ENCODE data around the gene PEX14. TPM values are rescaled to one million over a fixed set of nuclear protein-coding genes. Genes with fewer than 3 reads are reported as not detected.
A peak's percentile ranks its signal among the peaks of the same experiment; 100 is the strongest.
"Not testable (repeated sequence)": the region's sequence is repeated elsewhere in the genome, so short reads cannot be mapped to it uniquely, and the experiment has no call there.

The PEX14 gene
- total RNA-seq, 1 donor, result 17.3 TPM

DNA sequence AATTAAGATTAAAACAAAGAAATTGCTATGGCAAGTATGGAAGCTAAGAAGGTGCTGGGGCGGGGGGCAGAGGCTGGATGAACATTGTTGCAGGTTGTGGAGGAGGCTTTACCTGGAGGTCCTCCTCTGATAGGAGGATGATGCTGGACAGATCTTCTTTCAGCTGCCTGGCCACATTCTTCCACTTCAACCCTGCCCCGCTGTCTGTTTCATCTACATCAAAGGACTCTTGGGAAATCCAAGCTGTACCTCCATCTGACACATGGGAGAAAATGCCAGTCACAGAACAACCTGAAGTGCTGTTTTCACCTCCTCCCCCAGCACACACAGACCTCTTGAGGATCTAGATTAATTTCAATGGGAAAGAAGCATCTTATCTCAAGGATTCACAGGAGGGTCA lies 7.7 kb upstream of the PEX14 start:
- no peak for DNase-seq (ENCODE audit: low read depth)
- TF ChIP-seq, protein P1, sequence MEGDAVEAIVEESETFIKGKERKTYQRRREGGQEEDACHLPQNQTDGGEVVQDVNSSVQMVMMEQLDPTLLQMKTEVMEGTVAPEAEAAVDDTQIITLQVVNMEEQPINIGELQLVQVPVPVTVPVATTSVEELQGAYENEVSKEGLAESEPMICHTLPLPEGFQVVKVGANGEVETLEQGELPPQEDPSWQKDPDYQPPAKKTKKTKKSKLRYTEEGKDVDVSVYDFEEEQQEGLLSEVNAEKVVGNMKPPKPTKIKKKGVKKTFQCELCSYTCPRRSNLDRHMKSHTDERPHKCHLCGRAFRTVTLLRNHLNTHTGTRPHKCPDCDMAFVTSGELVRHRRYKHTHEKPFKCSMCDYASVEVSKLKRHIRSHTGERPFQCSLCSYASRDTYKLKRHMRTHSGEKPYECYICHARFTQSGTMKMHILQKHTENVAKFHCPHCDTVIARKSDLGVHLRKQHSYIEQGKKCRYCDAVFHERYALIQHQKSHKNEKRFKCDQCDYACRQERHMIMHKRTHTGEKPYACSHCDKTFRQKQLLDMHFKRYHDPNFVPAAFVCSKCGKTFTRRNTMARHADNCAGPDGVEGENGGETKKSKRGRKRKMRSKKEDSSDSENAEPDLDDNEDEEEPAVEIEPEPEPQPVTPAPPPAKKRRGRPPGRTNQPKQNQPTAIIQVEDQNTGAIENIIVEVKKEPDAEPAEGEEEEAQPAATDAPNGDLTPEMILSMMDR (IDR thresholded peaks at IDR 0.05; ENCODE audit: insufficient read depth, low read depth, low read length), result no peak
- H3K4me3 ChIP-seq (ENCODE audit: low read depth, low read length), result no peak overlapping the region

DNA sequence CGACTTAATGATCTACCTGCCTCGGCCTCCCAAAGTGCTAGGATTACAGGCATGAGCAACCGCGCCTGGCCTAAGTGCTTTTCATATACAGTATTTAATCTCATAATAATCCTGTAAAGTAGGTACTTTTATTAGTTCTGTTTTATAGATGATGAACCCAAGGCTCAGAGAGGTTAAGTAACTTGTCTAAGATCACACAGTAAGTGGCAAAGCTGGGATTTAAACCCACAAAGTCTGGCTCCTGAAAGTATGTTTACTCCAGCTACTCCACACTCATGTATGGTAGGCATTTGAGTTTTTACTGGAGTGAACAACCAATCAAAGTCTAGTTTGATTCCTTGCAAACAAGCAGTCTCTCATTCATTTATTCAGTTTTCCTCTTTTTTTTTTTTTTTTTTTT lies 4.7 kb upstream of the PEX14 start:
- TF ChIP-seq, protein P1 (IDR thresholded peaks at IDR 0.05; ENCODE audit: insufficient read depth, low read depth, low read length), result no peak
- no peak for DNase-seq (ENCODE audit: low read depth)
- H3K4me3 ChIP-seq (ENCODE audit: low read depth, low read length), result no peak overlapping the region

DNA sequence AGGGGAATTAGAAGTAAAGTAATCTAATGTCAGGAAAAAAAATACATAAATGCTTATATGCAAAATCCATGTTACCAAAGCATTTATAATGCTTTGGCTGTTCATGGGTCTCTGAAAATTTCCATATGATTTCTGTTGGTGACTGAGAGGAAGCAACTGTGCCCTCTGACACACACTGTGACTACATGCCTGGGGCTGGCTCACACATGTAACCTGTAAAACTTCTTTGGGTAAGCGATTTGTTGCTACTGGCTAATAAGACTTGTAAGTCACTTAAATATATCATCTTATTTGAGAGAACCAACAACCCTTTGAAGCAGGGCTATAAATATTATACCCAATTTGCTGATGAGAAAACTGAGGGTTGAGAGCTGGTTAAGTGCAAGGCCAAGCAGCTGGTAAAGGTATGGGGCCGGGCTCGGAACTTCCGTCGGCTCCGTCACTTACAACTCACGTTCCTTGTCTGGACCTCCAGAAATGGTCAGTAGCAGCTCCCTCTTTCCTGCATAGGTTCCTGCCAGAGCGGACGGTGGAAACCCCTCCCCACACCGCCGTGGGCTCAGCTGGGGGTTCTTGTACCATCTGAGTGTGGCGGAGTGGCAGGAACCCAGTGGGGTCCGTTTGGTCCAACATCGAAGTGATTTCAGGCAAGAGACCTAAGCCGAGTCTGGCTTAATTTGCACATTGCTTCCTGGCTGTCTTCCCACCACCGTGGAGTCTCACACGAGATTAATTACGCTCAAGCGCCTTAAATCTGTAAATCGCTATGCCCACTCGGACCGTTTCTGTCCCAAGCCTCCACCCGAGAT lies 3.1 kb upstream of the PEX14 start:
- H3K4me3 ChIP-seq (ENCODE audit: low read depth, low read length), result peak overlapping the region; percentile 90
- TF ChIP-seq, protein P1 (IDR thresholded peaks at IDR 0.05; ENCODE audit: insufficient read depth, low read depth, low read length), result no peak
- peak; percentile 52 for DNase-seq (ENCODE audit: low read depth)

DNA sequence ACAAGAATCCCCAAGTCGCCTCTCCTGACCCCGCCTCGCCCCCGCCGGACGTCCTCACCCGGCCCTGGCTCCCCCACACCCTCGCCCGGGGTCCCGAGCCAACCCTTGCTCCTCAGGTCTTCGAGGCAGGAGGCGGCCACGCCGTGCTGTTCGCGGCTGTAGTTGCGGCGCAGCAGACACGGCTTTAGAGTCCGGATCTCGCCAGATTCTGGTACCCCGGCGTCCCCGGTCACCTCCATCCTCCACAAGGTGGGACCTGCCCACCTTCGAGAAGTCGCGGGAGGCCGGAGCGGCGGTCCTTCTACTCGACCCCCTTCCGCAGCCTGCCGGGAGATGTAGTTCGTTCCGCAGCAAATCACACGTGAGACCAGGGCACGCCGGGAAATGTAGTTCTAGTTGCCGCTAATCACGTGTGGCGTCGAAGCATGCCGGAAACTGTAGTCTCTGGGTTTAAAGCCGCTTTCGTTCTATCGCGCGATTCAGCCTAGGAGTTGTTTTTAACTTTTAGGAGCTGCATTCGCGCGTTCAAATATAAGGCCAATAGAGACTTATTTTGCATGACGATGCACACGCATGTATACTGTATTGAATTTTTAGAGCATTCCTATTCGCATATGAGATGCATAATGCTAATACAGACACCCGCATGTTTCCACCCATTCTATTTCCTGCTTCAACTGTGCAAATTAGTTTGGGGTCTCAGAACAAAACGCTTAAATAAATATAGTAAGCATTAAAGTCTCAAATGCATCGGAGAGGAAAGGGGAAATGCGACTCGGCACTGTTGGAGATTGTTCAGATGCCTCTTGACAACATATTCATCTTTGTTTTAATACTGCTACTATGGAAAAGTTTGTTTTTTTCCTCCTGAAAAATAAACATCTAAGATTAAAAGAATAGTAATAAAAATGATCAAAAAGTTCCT lies 2.3 kb upstream of the PEX14 start, which contains the start of gene DFFA:
Gene DFFA (minus strand): TSS at position 310 of the 925 bp plus-strand sequence. CDS start 71 bp downstream, at position 239.
- peak within 1 kb of the TSS; percentile 90 for H3K4me3 ChIP-seq (ENCODE audit: low read depth, low read length)
- TF ChIP-seq, protein P1 (IDR thresholded peaks at IDR 0.05; ENCODE audit: insufficient read depth, low read depth, low read length), result no peak
- DNase-seq (ENCODE audit: low read depth), result peak; percentile 96

DNA sequence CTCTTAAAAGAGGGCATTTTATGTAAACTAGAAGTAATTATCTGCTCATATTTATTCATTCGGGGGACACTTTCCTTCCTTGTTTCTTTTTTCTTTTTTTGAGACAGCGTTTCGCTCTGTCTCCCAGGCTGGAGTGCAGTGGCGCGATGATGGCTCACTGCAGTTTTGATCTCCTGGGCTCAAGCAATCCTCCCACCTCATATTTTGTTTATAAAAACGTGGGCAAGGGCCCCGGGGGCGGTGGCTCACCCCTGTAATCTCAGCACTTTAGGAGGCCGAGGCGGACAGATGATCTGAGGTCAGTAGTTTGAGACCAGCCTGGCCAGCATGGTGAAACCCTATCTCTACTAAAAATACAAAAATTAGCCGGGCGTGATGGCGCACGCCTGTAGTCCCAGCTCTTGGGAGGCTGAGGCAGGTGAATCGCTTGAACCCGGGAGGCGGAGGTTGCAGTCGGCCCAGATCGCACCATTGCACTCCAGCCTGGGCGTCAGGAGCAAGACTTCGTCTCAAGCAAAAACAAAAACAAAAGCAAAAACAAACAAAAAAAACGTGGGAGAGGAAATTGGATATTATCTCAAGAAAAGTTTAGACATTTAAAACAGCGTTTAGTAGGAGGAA lies 1.5 kb upstream of the PEX14 start:
- no peak for DNase-seq (ENCODE audit: low read depth)
- TF ChIP-seq, protein P1 (IDR thresholded peaks at IDR 0.05; ENCODE audit: insufficient read depth, low read depth, low read length), result no peak
- no peak overlapping the region for H3K4me3 ChIP-seq (ENCODE audit: low read depth, low read length)

DNA sequence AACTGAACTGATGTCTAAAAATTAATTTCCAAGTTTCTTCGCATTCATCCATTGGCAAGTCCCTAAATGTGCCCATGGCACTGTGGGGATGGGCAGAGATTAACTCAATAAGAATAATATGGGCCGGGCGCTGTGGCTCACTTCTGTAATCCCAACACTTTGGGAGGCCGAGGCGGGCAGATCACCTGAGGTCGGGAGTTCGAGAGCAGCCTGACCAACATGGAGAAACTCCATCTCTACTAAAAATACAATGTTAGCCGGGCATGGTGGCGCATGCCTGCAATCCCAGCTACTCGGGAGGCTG lies 489 bp upstream of the PEX14 start:
- not testable (repeated sequence) for DNase-seq (ENCODE audit: low read depth)
- H3K4me3 ChIP-seq (ENCODE audit: low read depth, low read length), result peak overlapping the region; percentile 90

DNA sequence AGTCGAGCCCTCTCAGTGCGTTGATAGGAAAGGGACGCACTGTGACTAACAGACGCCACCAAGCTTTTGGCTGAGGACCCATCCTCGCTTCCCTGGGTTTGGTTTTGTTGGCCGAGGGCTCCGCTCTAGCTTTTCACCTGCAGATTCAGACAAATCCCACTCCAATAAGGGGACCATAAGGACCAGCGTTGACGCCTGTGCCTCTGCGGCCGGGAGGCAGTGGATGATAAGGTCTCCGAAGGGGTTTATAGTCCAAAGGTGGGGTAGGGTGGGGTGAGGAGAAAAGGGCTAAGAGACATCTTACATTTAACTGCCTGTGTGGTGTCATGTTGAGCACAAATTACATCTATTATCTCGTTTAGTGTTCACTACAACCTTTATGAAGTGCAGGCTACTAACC lies 760 bp downstream of the PEX14 start:
- no peak for DNase-seq (ENCODE audit: low read depth)
- TF ChIP-seq, protein P1 (IDR thresholded peaks at IDR 0.05; ENCODE audit: insufficient read depth, low read depth, low read length), result no peak
- H3K4me3 ChIP-seq (ENCODE audit: low read depth, low read length), result peak overlapping the region; percentile 90

Measured in fibroblast of villous mesenchyme (primary cell).